ENCODE results near the gene DNM2.

DNA sequence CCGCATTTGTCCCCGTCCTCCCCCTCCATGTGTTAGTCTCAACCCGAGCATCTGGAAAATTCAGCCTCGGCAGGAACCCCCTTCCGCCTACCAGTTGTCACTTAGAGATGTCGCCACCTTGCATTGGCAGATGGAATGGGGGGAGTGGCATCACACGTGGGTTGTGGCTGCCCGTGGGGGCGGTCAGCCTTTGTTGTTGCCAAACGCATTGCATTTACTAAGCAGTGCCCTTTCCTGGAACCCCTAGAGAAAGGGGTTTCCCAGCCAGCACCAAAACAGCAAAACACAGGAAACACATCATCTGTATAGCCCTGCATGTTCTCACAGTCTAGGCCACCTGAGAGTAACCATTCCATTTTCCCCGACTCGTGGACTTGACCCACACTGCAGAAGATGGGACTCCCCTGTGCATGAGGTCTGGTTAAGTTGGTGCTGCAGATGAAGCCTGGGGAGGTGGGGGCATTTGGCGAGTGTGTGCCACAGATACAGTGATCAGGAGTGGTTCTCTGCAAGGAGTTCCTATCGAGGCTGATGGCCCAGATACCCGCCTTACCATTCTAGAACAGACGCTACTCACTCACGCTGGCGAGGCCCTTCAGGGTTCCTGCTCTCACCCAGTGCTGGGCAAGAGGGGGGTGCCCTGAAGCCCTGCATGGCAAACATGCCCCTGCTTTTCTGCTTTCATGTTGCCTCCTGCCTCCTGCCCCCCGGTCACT lies 79.8 kb downstream of the DNM2 start:
- TF ChIP-seq, protein P1, sequence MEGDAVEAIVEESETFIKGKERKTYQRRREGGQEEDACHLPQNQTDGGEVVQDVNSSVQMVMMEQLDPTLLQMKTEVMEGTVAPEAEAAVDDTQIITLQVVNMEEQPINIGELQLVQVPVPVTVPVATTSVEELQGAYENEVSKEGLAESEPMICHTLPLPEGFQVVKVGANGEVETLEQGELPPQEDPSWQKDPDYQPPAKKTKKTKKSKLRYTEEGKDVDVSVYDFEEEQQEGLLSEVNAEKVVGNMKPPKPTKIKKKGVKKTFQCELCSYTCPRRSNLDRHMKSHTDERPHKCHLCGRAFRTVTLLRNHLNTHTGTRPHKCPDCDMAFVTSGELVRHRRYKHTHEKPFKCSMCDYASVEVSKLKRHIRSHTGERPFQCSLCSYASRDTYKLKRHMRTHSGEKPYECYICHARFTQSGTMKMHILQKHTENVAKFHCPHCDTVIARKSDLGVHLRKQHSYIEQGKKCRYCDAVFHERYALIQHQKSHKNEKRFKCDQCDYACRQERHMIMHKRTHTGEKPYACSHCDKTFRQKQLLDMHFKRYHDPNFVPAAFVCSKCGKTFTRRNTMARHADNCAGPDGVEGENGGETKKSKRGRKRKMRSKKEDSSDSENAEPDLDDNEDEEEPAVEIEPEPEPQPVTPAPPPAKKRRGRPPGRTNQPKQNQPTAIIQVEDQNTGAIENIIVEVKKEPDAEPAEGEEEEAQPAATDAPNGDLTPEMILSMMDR (conservative IDR thresholded peaks at IDR 0.05), result no peak
- no peak for TF ChIP-seq EZH2 (IDR thresholded peaks at IDR 0.05; ENCODE audit: low read depth)

Data from PC-9 (cell line).